Parathyroid adenoma (tissue), 2 donors: Measurements from ENCODE around the gene MED9.
A peak's percentile ranks its signal among the peaks of the same experiment; 100 is the strongest.

Source experiments
- H2AFZ ChIP-seq: fragments of 300-600 bp; sonication (generic); one replicate; pipeline ENCODE4 v1.7.0; 2017; ENCODE audit warnings: antibody characterized with exemption, mild to moderate bottlenecking
- H3K27ac ChIP-seq: fragments of 300-600 bp; sonication (generic); one replicate; pipeline ENCODE4 v1.7.0; 2017
- H3K27me3 ChIP-seq: fragments of 300-600 bp; sonication (generic); one replicate; pipeline ENCODE4 v1.7.0; 2017; ENCODE audit warnings: low read length; ENCODE audit not compliant: control insufficient read depth, insufficient read depth
- H3K36me3 ChIP-seq: fragments of 300-600 bp; sonication (generic); one replicate; pipeline ENCODE4 v1.7.0; 2017; ENCODE audit warnings: low read length; ENCODE audit not compliant: control insufficient read depth, insufficient read depth
- H3K4me1 ChIP-seq: fragments of 300-600 bp; sonication (generic); one replicate; pipeline ENCODE4 v1.7.0; 2017; ENCODE audit warnings: control low read depth
- H3K4me2 ChIP-seq: fragments of 300-600 bp; sonication (generic); one replicate; pipeline ENCODE4 v1.7.0; 2017; ENCODE audit warnings: low read length
- H3K4me3 ChIP-seq: fragments of 300-600 bp; sonication (generic); one replicate; pipeline ENCODE4 v1.7.0; 2017; ENCODE audit warnings: low read depth, low read length
- H3K79me2 ChIP-seq: fragments of 300-600 bp; sonication (generic); one replicate; pipeline ENCODE4 v1.7.0; 2017; ENCODE audit warnings: control low read depth
- H3K9ac ChIP-seq: fragments of 300-600 bp; sonication (generic); one replicate; pipeline ENCODE4 v1.7.0; 2017; ENCODE audit warnings: mild to moderate bottlenecking
- H3K9me3 ChIP-seq: fragments of 300-600 bp; sonication (generic); one replicate; pipeline ENCODE4 v1.7.0; 2017; ENCODE audit warnings: low read length; ENCODE audit not compliant: control insufficient read depth
- CTCF ChIP-seq: fragments of 300-600 bp; sonication (generic); IDR thresholded peaks from one replicate; pipeline ENCODE4 v1.7.0; 2017; ENCODE audit warnings: antibody characterized with exemption, mild to moderate bottlenecking
- donor health status: primary hyperparathyroidism.

MED9 gene

GRCh38 chr17:17497065-17497844 lies 20.5 kb downstream of the MED9 start:
- Histone ChIP-seq H2AFZ (peak overlapping the region; percentile 99), H3K4me2 (no peak overlapping the region), H3K79me2 (no peaks in the 10 kb centered on the region), H3K9me3 (no peaks in the 10 kb centered on the region), H3K27me3 (no peaks in the 10 kb centered on the region), H3K36me3 (no peaks in the 10 kb centered on the region), H3K9ac (no peak overlapping the region), H3K4me3 (no peak overlapping the region), H3K4me1 (peaks cover 9% of the 10 kb centered on the region), H3K27ac (no peak overlapping the region)
- TF ChIP-seq CTCF: no peak

GRCh38 chr17:17497845-17498520 lies 21.2 kb downstream of the MED9 start:
- no peak overlapping the region for H3K9ac ChIP-seq

GRCh38 chr17:17498606-17499301 lies 22.0 kb downstream of the MED9 start:
- H2AFZ ChIP-seq: no peak overlapping the region
- H3K4me1 ChIP-seq: peaks cover 9% of the 10 kb centered on the region
- H3K4me3 ChIP-seq: no peak overlapping the region
- H3K9me3 ChIP-seq: no peaks in the 10 kb centered on the region
- no peak overlapping the region for H3K9ac ChIP-seq
- H3K79me2 ChIP-seq: no peaks in the 10 kb centered on the region
- no peak overlapping the region for H3K4me2 ChIP-seq
- no peak overlapping the region for H3K27ac ChIP-seq
- TF ChIP-seq CTCF: no peak
- no peaks in the 10 kb centered on the region for H3K27me3 ChIP-seq
- no peaks in the 10 kb centered on the region for H3K36me3 ChIP-seq

More at GRCh38 chr17:17497845-17498520, 21.2 kb downstream of the MED9 start:
- Histone ChIP-seq H2AFZ (no peak overlapping the region), H3K9me3 (no peaks in the 10 kb centered on the region), H3K27ac (no peak overlapping the region), H3K4me1 (peaks cover 9% of the 10 kb centered on the region), H3K4me2 (no peak overlapping the region), H3K27me3 (no peaks in the 10 kb centered on the region), H3K79me2 (no peaks in the 10 kb centered on the region), H3K36me3 (no peaks in the 10 kb centered on the region), H3K4me3 (no peak overlapping the region)
- no peak for TF ChIP-seq CTCF

GRCh38 chr17:17499402-17500145 lies 22.8 kb downstream of the MED9 start:
- Histone ChIP-seq H3K36me3 (no peaks in the 10 kb centered on the region), H3K4me3 (no peak overlapping the region), H3K4me1 (peaks cover 9% of the 10 kb centered on the region), H3K27me3 (no peaks in the 10 kb centered on the region), H3K9ac (no peak overlapping the region), H3K4me2 (no peak overlapping the region), H3K79me2 (no peaks in the 10 kb centered on the region), H3K9me3 (no peaks in the 10 kb centered on the region), H2AFZ (no peak overlapping the region), H3K27ac (no peak overlapping the region)
- TF ChIP-seq CTCF: no peak
